Measurements from ENCODE around the gene SERPINA10. TPM values are rescaled to one million over a fixed set of nuclear protein-coding genes. Genes with fewer than 3 reads are reported as not detected.

SERPINA10 gene
- total and polyA plus RNA-seq, 7 donors: not detected

GRCh38 chr14:94291159-94291905 is 1.7 kb downstream of the SERPINA10 start:
- intact Hi-C loops (cut with DNase I): no loop called here
- ATAC-seq: no peak

DNA sequence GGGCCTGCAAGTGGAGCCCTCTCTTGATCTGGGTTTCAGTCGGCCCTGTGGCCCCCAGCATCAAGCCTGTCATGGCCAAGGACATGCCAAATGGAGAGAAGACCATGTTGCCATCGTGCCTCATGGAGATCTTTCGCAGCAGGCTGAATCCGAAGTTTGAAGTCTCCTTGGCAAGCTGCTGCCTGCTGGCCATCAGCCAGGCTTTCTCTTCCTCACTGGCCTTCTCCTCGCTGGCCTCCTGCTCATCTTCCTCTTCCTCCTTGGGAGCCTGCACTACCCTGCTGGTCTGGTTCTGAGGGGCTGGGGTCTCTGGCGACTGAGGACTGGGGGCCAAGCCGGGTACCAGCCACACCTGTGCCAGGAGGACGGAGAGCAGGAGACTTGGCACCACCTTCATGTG is 2.9 kb downstream of the SERPINA10 start:
- intact Hi-C loops (cut with DNase I): no loop called here

More at GRCh38 chr14:94291159-94291905, 1.7 kb downstream of the SERPINA10 start:
- H3K27ac ChIP-seq: no peak overlapping the region
- H3K36me3 ChIP-seq (ENCODE audit: insufficient read depth in 1 of 2, low read depth in 1 of 2): no peaks in the 10 kb centered on the region
- H3K4me1 ChIP-seq: no peaks in the 10 kb centered on the region
- TF ChIP-seq, protein P1, sequence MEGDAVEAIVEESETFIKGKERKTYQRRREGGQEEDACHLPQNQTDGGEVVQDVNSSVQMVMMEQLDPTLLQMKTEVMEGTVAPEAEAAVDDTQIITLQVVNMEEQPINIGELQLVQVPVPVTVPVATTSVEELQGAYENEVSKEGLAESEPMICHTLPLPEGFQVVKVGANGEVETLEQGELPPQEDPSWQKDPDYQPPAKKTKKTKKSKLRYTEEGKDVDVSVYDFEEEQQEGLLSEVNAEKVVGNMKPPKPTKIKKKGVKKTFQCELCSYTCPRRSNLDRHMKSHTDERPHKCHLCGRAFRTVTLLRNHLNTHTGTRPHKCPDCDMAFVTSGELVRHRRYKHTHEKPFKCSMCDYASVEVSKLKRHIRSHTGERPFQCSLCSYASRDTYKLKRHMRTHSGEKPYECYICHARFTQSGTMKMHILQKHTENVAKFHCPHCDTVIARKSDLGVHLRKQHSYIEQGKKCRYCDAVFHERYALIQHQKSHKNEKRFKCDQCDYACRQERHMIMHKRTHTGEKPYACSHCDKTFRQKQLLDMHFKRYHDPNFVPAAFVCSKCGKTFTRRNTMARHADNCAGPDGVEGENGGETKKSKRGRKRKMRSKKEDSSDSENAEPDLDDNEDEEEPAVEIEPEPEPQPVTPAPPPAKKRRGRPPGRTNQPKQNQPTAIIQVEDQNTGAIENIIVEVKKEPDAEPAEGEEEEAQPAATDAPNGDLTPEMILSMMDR (IDR thresholded peaks at IDR 0.05): no peak
- H3K4me3 ChIP-seq: no peak overlapping the region
- no peaks in the 10 kb centered on the region for H3K9me3 ChIP-seq
- no peak for DNase-seq
- 83 to 92% (median 84%) methylated on average over 13 of the region's 13 CpGs for WGBS, 3 donors
- H3K27me3 ChIP-seq (ENCODE audit: insufficient read depth in 3 of 3, low read length in 2 of 3): peaks cover 0 to 7% (median 2%) of the 10 kb centered on the region in 3 donors

GRCh38 chr14:94288610-94289465 is 4.2 kb downstream of the SERPINA10 start:
- no peaks in the 10 kb centered on the region for H3K4me1 ChIP-seq
- 51 to 66% (median 54%) methylated on average over 14 of the region's 14 CpGs for WGBS, 3 donors
- no peak for ATAC-seq

More for the DNA sequence above, 2.9 kb downstream of the SERPINA10 start:
- no peaks in the 10 kb centered on the region for H3K4me1 ChIP-seq
- ATAC-seq (no peak), DNase-seq (no peak)
- H3K27ac ChIP-seq: no peak overlapping the region
- no peaks in the 10 kb centered on the region for H3K36me3 ChIP-seq (ENCODE audit: insufficient read depth in 1 of 2, low read depth in 1 of 2)
- 60 to 73% (median 71%) methylated on average over 8 of the region's 8 CpGs for whole genome bisulfite sequencing, 3 donors
- peaks cover 0 to 7% (median 2%) of the 10 kb centered on the region in 3 donors for H3K27me3 ChIP-seq (ENCODE audit: insufficient read depth in 3 of 3, low read length in 2 of 3)
- H3K9me3 ChIP-seq: no peaks in the 10 kb centered on the region
- H3K4me3 ChIP-seq: no peak overlapping the region
- TF ChIP-seq, protein P1 (IDR thresholded peaks at IDR 0.05): no peak

GRCh38 chr14:94285158-94285557 is 7.9 kb downstream of the SERPINA10 start:
- Histone ChIP-seq H3K36me3 (ENCODE audit: insufficient read depth in 1 of 2, low read depth in 1 of 2) (no peaks in the 10 kb centered on the region), H3K4me1 (no peaks in the 10 kb centered on the region), H3K4me3 (no peak overlapping the region), H3K9me3 (no peaks in the 10 kb centered on the region), H3K27me3 (ENCODE audit: insufficient read depth in 3 of 3, low read length in 2 of 3) (peaks cover 0 to 2% (median 0%) of the 10 kb centered on the region in 3 donors), H3K27ac (no peak overlapping the region)
- no peak for ATAC-seq
- intact Hi-C loops (cut with DNase I): no loop called here
- TF ChIP-seq, protein P1 (IDR thresholded peaks at IDR 0.05): no peak
- DNase-seq: no peak

More at GRCh38 chr14:94288610-94289465, 4.2 kb downstream of the SERPINA10 start:
- no peak overlapping the region for H3K4me3 ChIP-seq
- H3K36me3 ChIP-seq (ENCODE audit: insufficient read depth in 1 of 2, low read depth in 1 of 2): no peaks in the 10 kb centered on the region
- H3K27ac ChIP-seq: no peak overlapping the region
- no peak for DNase-seq
- intact Hi-C loops (cut with DNase I): no loop called here
- TF ChIP-seq, protein P1 (IDR thresholded peaks at IDR 0.05): no peak
- no peaks in the 10 kb centered on the region for H3K9me3 ChIP-seq
- peaks cover 0 to 6% (median 2%) of the 10 kb centered on the region in 3 donors for H3K27me3 ChIP-seq (ENCODE audit: insufficient read depth in 3 of 3, low read length in 2 of 3)
